Fibroblast of upper back skin (primary cell): Measurements from ENCODE around the gene HMGB3.
"Not testable (repeated sequence)": the region's sequence is repeated elsewhere in the genome, so short reads cannot be mapped to it uniquely, and the experiment has no call there.

ENCODE experiments used
- DNase-seq: peaks from one replicate; pipeline ENCODE4 v3.0.0-alpha.2; 2013

Gene HMGB3

DNA sequence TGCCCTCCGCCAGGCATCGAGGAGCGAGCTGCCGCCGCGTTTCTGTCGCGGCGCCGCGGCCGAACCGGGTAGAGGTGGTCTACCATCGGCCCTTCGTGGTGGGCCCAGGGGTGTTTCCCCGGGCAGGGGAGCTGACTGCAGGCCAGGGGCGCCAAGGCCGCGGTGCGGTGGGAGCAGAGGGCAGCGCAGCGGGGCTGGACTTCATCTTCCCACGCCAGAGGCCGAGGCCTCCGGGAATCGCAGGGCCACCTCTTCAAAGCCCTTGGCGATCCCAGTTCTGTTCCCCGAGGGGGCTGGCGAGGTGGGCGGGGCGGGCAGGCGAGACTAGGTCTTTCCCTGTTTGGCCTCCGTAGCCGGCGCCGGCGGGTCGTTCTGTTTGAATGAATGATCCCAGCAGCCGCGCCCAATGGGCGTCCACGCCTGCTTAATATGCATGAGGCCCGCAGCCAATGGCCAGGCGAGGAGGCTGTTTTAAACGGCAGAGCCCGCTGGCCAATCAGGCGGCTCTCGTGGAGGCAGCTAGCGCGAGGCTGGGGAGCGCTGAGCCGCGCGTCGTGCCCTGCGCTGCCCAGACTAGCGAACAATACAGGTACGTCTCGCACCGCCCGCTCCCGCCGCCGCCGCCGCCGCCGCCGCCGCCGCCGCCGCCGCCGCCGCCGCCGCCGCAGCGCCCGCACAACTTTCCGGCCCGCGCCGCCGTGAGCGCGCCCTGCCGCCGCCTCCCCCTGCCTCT, at the start of gene HMGB3:
TSS of gene HMGB3 (plus strand) at position 548 of the 733 bp plus-strand sequence. CDS start 2,265 bp downstream, outside the sequence.
- DNase-seq = peak; percentile 91

DNA sequence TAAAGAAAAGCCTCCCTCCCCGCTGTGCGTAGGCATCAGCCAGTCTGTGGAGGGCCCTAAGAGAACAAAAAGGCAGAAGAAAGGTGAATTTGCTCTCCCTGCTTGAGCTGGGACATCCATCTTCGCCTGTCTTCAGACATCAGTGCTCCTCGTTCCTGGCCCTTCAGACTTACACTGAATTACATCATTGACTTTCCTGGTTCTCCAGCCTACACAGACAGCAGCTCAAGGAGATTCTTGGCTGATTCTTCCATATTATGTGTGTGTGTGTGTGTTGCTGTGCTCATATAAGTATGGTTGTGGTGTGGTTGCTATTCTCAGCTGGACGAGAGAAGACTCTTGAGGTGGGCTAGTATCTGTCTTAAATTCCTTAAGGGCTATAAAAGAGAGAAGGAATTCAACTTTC, 49.2 kb upstream of the HMGB3 start:
- peak; percentile 82 for DNase-seq

DNA sequence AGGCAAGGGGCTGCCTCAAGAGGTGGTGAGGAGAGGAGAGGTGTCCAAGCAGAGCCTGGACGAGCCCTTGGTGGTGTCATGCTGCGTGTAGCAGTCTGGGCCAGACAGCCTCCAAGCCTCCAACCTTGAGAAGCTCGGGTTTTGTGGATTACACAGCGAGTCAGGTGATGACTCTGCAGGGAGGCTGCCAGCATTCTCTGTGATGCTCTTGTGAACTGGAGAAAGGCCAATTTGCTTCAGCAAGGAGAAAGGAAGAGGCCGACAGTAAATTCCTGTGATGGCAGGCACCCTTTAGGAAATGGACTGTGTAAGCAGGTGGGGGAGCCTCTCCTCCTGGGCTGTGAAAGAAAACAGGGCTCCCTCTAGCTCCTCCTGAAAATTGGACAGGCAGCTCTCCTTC, 48.7 kb upstream of the HMGB3 start:
- peak; percentile 89 for DNase-seq

DNA sequence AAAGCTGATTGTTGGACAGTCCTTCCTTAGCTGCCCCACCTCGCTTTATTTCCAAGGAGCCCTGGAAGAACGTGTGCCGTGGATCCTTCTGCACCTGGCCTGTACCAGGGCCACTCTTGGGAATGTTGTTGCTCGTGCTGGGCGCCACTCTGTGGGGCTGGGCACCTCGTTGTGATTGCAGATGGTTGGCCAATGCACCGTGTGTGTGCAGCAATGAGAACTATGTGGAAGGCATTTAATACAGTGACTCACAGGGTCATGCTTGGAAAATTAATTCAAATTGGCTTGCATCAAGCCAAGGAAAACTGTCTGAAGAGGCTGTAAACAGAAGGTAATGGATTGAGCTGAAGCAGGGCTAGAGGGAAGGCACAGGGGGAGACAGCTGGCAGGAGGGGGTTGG, 47.7 kb upstream of the HMGB3 start:
- peak; percentile 77 for DNase-seq

DNA sequence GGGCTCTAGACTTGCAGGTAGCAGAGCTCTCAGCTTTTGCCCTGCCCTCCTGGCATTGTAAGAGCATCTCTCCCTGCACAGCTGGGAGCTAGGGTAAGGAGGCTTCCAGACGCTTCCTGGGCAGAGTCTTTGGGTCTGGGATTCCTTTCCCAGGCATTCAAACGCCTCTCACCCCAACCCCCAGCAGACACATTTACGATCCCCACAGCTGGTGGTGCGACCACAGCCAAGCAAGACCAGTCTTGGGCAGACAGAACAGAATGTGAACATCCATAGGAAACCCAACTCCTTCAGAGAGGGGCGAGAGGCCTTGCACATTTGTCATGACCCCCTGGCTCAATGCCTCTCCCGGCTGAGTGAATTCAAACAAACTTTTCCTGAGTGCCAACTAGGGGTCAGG, 46.6 kb upstream of the HMGB3 start:
- peak; percentile 68 for DNase-seq

DNA sequence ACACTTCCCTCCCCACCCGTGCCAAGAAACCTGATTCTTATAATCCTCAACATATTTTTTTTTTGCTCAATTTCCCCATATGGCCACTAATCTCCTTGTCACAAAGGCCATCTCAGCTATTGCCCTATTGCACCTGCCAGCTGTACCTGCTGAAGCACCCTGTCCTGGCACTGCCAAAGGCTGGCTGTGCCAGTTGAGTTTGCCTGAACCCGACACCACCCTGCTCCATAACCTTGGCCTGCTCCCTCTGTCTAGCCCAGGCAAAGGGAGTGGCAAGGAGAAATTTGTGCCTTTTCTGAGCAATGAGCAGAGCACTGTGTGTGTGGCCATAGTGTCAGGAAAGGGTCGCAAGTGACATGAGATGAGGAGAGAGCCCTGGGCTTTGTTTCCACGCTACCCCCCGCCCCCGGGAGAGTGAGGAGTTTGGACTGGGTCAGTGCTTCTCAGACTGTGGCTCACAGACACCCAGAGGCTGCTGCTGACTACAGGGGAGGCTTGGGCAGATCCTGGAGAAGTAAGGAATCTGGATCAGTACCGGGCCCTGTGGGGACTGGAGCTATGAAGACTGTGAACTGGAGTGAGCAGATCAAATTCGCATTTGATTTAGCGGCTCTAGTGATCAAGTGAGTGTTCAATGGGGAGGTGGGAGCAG, 42.2 kb upstream of the HMGB3 start:
- no peak for DNase-seq

DNA sequence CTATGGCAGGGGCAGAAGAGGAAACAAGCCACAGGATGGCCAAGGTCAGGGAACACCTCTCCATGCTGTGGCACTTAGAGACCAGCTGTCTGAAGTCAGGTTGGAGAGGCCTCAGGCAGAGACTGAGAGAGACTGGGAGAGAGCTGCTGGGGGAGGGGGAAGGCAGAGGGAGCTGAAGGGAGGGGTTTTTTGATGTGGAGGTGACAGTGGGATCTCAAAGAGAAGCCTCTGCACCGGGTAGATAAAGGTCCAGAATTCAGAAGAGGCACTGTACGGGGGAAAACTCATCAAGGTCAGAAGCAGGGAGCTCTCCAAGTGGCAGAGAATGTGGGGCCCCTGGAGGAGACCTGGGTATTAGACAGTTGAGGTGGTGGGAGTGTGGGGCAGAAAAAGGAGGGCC, 41.6 kb upstream of the HMGB3 start:
- DNase-seq = no peak

DNA sequence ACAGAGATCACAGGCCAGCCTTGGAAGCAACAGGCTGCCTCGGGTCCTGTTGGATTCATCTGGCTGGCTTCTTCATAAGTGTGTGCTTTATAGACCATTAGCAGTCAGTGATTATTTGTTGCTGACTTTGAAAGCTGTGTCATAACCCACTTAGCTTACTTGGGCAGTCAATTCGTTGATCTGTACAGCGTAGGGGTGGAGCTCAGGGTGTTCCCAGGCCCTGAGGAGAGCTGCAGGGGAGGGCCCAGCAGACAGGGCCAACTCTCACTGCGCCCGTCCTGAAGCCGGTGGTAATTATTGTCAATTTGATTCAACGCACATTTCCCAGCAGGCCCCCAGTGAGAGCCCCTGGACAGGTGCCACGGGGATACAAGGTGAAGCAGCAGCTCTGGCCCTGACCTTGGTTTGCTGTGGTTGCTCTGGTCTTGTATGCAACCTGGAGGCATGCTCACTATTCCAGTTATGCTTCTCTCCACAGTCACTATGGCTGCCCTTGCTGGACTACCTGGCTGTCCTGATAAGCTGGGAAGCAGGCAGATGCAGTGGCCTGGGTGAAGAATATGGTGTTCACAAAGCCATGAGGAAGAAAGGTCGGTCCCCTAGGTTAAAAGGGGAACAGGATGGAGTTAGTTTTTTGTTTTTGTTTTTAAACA, 40.1 kb upstream of the HMGB3 start:
- DNase-seq = no peak

DNA sequence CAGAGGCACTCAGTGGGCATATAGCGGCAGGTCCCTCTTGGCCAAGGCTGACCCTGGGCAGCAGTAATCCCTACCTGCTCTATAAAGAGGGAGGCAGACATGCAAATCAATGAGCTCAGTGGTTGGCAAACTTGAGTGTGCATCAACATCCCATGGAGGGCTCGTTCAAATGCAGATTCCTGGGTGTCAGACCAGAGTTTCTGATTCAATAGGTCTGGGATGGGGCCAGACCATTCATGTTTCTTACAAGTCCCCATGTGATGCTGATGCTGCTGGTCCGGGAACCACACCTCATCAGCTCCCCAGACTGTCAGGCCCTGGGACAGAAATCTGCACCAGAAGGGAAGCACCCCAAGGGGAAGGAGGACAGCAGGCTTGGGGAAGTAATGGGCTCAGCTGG, 38.9 kb upstream of the HMGB3 start:
- no peak for DNase-seq

DNA sequence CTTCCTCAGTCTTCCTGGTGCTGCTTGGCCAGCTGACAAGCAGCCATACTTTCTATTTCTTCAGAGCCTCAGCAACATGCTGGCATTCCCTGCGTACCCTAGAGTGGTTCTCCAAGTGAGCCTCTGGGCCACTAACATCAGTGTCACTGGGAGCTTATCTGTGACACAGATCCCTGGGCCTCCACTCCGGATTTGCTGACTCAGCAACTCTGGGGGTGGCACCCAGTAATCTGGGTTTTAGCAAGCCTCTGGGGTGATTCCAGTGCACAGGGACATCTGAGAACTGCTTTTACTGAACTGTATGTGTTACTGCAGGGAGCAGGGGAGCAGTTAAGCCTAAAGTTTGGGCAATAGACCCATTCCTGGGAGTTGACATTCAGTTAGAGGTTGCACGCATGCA, 28.2 kb upstream of the HMGB3 start:
- no peak for DNase-seq

DNA sequence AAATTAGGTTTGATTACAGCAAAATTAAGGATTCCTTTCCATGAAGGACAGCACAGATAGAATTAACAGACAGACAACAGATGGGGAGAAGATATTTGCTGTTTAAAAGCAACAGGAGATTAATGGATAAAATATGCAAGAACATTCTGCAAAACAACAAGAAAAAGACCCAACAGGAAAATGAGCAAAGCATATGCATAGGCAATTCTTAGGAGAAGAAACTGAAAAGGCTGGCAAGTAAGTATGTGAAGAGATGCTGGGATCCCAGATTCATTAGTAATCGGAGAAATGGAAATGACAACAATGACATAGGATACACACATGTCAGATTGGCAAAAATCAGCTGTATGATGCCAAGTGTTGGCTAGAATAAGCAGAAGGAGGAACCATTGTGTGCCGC, 27.5 kb upstream of the HMGB3 start:
- DNase-seq = no peak

DNA sequence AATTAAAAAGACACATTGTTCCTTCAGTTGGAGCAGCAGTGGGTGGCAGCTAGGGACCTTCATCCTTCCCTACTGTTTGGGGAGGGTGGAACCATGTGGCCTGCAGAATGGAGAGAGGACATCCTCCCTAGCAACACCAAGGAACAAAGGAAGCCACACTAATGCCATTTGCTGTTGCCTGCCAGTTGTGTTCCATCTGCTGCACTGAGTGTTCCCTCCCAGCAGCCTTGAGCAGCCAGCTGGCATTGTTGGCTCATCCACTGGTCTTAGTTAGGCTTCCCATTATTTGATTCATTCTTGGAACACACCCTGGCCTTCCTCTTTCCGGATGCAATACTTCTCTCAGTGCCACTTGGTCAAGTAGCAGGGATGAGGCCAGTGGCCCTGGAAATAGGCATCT, 25.0 kb upstream of the HMGB3 start:
- DNase-seq = no peak

DNA sequence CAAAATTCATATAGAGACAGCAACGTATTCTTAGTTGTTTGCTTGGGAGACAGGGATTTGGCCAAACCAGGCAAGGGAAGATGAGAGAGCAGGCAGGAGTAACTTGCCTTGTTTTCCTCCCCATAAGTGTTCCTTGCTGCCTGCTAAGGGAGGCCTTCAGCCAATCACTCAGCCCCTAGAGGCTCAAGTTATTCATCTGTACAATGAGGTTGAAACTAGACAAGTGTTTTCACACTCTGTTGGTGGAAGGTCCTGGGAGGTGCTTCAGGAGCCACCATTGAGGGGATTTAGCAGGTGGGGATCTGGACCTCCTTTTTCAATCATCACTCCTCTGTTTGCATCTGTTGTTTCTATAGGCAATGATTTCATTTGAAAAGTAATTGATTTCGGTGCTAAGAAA, 23.6 kb upstream of the HMGB3 start:
- DNase-seq = no peak

DNA sequence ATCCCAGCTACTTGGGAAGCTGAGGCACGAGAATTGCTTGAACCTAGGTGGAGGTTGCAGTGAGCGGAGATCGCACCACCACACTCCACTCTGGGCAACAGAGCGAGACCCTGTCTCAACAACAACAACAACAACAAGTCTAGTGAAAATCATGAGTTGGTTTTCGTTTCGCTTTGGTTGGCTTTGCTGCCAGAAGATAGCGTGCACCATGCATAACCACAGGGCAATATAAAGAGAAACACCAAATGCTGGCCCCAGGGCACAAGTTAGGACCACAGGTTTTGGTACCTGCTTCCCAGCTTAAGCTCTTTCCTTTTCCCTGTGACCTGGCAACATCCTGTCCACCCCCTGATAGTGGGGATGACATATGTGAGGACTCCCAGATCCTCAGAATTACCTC, 21.5 kb upstream of the HMGB3 start:
- DNase-seq = no peak

DNA sequence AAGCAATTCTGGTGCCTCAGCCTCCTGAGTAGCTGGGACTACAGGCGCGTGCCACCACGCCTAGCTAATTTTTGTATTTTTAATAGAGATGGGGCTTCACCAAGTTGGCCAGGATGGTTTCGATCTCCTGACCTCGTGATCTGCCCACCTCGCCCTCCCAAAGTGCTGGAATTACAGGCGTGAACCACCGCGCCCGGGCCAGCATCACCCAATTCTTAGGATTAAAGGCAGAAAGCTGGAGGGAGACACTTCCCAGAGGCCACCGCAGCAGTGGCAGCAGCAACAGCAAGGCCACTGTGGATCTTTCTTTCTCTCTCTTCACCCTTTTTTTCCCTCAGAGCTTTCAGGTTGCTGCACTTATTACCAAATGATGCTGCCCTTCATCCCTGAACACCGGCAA, 18.7 kb upstream of the HMGB3 start:
- not testable (repeated sequence) for DNase-seq

DNA sequence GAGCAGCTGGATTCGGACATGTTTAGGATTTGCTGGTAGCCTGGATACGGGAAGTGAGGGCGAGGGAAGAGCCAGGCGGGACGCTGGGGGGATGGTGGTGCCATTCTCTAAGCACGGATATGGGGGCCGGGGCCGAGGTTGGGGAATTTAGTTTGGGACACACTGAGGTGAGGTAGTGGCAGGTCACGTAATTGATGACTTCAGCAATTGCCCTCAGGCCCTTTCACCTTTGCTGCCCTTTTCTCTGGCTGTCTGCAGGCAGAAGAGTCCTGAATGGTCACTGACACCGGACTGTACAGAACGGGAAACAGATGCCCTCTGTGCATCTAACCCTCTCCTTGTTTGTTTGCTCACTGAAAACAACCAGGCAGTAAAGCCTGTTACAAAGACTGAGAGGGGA, 16.9 kb upstream of the HMGB3 start:
- no peak for DNase-seq

DNA sequence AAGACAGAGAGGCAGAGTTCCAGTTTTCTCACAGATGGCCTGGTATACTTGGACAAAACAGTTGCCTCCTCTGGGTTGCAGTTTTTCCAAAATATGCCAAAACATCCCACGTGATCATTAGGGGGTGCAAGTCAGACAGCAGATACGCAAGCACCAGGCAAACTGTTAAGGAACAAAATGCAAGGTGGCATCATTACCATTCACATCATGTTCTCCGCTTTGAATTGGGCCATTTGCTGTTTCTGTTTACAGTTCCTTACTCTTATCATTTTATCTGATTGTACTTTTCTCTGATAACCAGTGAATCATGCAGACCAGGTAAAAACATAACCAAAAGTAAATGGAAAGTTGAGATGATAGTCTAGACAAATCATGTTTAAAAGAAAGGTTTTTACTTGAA, 16.4 kb upstream of the HMGB3 start:
- DNase-seq = no peak

DNA sequence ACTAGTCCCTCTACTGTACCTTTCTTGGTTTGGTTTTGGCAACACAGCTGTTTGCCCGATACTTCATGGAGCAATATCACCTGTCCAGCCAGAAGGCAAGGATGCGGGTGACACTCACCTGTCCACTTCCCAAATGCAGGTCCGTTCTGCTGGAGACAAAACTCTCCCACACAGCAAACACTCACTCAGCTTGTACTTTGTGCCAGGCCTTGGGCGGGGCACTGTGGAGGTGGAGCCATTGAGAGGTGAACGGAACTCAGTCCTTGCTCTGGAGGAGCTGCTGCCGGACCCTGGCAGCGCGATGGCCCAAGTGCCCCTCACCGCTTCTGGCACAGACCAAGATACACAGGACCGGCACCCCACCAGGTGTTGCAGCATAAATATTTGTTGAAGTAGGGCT, 15.3 kb upstream of the HMGB3 start:
- no peak for DNase-seq

DNA sequence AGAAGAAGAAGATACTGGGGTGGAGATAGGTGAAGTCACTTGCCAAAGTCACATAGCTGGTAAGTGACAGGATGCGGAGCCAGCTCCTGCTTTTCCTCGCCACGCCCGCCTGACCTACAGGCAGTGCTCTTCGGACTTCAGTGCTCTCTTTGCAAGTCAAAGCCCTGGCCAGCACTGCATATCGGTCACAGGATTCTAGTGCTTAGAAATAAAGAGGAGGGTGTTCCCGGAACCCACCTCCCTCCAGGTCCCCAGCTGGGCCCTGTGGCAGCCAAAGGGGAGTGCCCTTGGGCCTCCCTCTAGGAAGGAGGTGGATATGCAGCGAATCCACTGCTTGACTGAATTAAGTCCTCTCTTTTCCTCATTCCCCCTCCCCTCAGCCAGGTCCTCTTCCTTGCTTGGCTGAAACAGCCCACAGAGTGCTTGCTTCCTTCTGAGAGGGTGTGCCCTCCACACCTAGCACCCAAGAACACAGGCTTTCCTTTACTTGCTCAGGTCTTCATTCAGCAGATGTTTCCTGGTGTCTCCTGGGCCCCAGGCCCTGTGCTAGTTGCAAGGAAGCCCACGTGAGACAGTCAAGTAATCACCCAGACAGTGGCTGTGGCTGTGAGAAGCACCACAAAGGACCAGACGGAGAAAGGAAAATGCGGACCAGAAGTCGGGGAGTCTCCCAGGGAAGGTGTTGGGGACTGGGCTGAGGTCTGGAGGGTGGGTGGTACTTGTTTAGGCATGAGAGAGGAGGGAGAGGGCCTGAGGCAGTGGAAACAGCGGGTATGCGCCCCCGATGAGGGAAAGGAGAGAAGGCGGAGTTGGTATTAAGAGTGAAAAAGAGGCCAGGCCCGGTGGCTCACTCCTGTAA, 14.0 kb upstream of the HMGB3 start:
- no peak for DNase-seq

DNA sequence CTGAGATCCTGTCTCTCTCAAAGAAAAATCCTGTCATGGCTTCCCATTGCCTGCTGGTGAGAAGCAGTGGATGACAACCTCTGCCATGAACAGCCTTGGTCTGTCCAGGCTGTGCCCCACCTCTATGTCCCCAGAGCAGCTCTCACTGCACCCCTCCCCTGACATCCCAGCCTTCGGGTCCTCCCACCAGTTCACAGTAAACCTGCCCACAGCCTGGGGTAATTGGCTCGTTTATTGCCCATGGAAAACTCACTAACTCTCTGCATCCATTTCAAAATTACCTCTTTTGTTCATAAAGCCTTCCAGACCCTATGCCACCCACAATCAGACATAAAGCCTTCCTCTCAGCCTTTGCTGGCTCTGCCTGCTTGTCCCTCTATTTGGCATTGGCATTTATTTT, 10.7 kb upstream of the HMGB3 start:
- no peak for DNase-seq

DNA sequence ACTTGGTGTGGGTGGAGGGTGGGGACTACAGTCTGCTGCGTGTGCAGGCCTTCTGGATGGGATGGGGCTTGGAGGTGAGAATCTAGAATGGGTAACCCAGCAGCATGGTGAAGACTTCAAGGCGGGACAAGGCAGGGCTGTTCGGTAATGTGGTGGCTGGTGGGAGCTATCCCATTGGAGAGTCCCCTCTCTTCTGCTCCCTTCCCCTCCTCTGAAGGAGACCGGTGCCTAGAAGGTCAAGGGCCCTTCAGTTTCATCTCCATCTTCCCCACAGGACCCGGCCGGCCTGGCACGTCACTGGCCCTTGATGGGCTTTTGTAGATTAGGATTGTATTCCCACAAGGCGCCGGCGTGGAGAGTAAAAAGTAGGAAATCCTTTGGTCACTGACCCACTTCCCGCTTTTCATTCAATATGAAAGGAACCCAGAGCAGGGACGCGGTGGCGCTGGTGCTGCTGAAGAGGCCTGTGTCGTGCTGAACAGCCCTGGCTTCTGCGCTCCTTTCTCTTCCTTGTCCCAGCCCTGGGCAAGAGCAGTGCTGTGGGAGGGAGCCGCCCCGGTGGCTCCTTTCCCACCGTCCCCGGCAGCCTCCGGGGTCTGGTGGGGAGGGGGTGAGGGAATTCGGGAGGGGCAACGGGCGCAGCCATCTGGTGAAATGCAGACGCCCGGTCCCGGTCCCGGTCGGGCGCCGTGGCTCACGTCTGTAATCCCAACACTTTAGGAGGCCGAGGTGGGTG, 7.3 kb upstream of the HMGB3 start:
- DNase-seq = no peak

DNA sequence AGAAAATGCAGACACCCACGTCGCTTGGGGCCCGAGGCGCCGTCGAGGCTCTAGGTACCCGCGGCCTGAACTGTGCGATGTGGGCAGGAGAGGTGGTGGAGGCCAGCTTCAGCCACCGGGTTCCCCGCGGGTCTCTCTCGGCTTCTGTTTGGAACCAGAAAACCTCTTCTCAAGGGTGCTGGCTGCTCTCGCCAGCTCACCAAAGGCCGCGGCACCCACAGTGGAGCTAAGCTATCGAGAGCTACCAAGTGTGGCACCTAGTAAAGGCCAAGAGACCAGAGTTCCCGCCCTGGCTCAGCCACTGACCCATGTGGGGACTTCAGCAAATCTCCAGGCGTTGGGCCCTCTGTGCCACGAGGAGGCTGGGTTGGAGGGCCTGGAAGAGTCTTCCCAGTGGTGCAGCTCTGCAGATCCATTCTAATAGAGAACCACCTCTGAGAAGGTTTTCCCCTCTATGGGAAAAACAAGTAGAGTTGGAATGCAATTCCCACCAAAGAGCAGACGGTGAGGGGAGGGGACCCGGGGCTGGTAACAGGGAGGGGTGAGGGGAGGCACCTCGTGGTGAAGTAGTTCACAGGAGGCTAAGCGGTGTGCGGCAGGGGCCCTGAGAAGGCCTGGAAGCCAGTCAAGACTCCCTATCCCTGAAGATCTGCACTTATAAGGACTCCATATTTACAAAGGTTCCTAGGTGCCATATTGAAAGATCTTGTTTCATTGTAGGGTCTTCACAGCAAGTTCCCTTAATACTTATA, 5.5 kb upstream of the HMGB3 start:
- DNase-seq = no peak
